Prostate gland (tissue), 2 donors: ENCODE results near the gene BNC2. TPM values are rescaled to one million over a fixed set of nuclear protein-coding genes. Genes with fewer than 3 reads are reported as not detected.
"Not testable (repeated sequence)": the region's sequence is repeated elsewhere in the genome, so short reads cannot be mapped to it uniquely, and the experiment has no call there.

Source experiments
- DNase-seq: peaks from one replicate; pipeline ENCODE4 v3.0.0-alpha.2; 2019; ENCODE audit warnings: low spot score
- H3K27ac ChIP-seq, 2 donors: fragments of 200-600 bp; sonication (generic); 2 replicates each; pipeline ENCODE4 v1.5.1; 2017 to 2019
- H3K27me3 ChIP-seq: fragments of 200-600 bp; sonication (generic); replicated peaks from 2 replicates; pipeline ENCODE4 v1.5.1; 2019; ENCODE audit not compliant: insufficient read depth
- H3K36me3 ChIP-seq, 2 donors: fragments of 200-600 bp; sonication (generic); 1 replicate in 1 of 2; 2 replicates in 1 of 2; pipeline versions ENCODE4 v1.5.1 to v1.8.1; 2017 to 2019
- H3K4me1 ChIP-seq: fragments of 200-600 bp; sonication (generic); replicated peaks from 2 replicates; pipeline ENCODE4 v1.5.1; 2019
- H3K4me3 ChIP-seq, 2 donors: fragments of 200-600 bp; sonication (generic); 2 replicates each; pipeline ENCODE4 v1.5.1; 2017 to 2019
- H3K9me3 ChIP-seq: fragments of 200-600 bp; sonication (generic); 2 replicates; pipeline ENCODE4 v1.5.1; 2017
- CTCF ChIP-seq, 4 experiments: fragments of 200-600 bp in 2 of 4; fragments of 450-650 bp in 2 of 4; sonication (generic) in 2 of 4; IDR thresholded peaks; 1 replicate in 3 of 4; 2 replicates in 1 of 4; pipeline ENCODE4 v1.5.1; 2016 to 2019; ENCODE audit warnings: antibody characterized with exemption in 4 of 4, mild to moderate bottlenecking in 2 of 4, moderate library complexity in 2 of 4
- POLR2A ChIP-seq: fragments of 450-650 bp; IDR thresholded peaks from one replicate; pipeline ENCODE4 v1.6.1; 2016; ENCODE audit warnings: antibody characterized with exemption, mild to moderate bottlenecking
- POLR2AphosphoS5 ChIP-seq: sonication (generic); formaldehyde crosslinking; IDR thresholded peaks from one replicate; pipeline ENCODE4 v1.6.1; 2017; ENCODE audit warnings: antibody characterized with exemption
- WGBS: methylation state at CpG from one replicate; pipeline ENCODE4 v1.1.5; 2018; 5-methylcytosine and 5-hydroxymethylcytosine counted together
- intact Hi-C: fragments of 100-400 bp; cut with DNase I; formaldehyde crosslinking; loops from one replicate; pipeline ENCODE4 v1.14.2; 2022
- total RNA-seq, 2 donors: library from RNA; depleted of rRNA; stranded (reverse); fragments of >200 nt; gene quantifications; one replicate each; pipeline ENCODE4 v1.1.0, GENCODE V29; 2016

BNC2 gene
- total RNA-seq, 2 donors from 2014 or later, result 4.9 to 37.2 TPM

GRCh38 chr9:16885931-16886330 is 15.5 kb upstream of the BNC2 start:
- no peaks in the 10 kb centered on the region for H3K4me1 ChIP-seq
- no peak for DNase-seq
- no peak overlapping the region for H3K4me3 ChIP-seq
- intact Hi-C loops, result no loop called here
- no peak overlapping the region for H3K27ac ChIP-seq
- 91% methylated on average over 4 of the region's 4 CpGs for WGBS
- H3K9me3 ChIP-seq, result no peaks in the 10 kb centered on the region
- H3K27me3 ChIP-seq, result no peaks in the 10 kb centered on the region
- TF ChIP-seq POLR2AphosphoS5, result no peak
- no peak for TF ChIP-seq POLR2A
- no peak for TF ChIP-seq CTCF (IDR thresholded peaks at IDR 0.05)
- H3K36me3 ChIP-seq, result no peaks in the 10 kb centered on the region

GRCh38 chr9:16884952-16885513 is 14.6 kb upstream of the BNC2 start:
- intact Hi-C loops, result no loop called here
- Histone ChIP-seq H3K4me1 (no peaks in the 10 kb centered on the region), H3K36me3 (no peaks in the 10 kb centered on the region), H3K27me3 (no peaks in the 10 kb centered on the region), H3K9me3 (no peaks in the 10 kb centered on the region), H3K4me3 (no peak overlapping the region), H3K27ac (no peak overlapping the region)
- no peak for TF ChIP-seq CTCF (IDR thresholded peaks at IDR 0.05)
- no peak for TF ChIP-seq POLR2AphosphoS5
- TF ChIP-seq POLR2A, result no peak
- no peak for DNase-seq
- 49% methylated on average over 5 of the region's 5 CpGs for WGBS

- H3K27ac ChIP-seq, result no peak overlapping the region
- no peaks in the 10 kb centered on the region for H3K27me3 ChIP-seq
- WGBS, result 44% methylated on average over 3 of the region's 3 CpGs
Measured at GRCh38 chr9:16884373-16884772, 13.9 kb upstream of the BNC2 start.

GRCh38 chr9:16883586-16883985 is 13.1 kb upstream of the BNC2 start:
- Histone ChIP-seq H3K9me3 (no peaks in the 10 kb centered on the region), H3K4me1 (no peaks in the 10 kb centered on the region), H3K27me3 (no peaks in the 10 kb centered on the region), H3K36me3 (no peaks in the 10 kb centered on the region), H3K4me3 (no peak overlapping the region), H3K27ac (no peak overlapping the region)
- intact Hi-C loops, result no loop called here
- TF ChIP-seq POLR2A (no peak), CTCF (IDR thresholded peaks at IDR 0.05) (no peak), POLR2AphosphoS5 (no peak)
- WGBS, result 86% methylated on average over 6 of the region's 6 CpGs
- no peak for DNase-seq

More at GRCh38 chr9:16884373-16884772, 13.9 kb upstream of the BNC2 start:
- no peak for DNase-seq
- H3K4me3 ChIP-seq, result no peak overlapping the region
- H3K9me3 ChIP-seq, result no peaks in the 10 kb centered on the region
- no peaks in the 10 kb centered on the region for H3K36me3 ChIP-seq
- intact Hi-C loops, result no loop called here
- TF ChIP-seq CTCF (IDR thresholded peaks at IDR 0.05) (no peak), POLR2AphosphoS5 (no peak), POLR2A (no peak)
- no peaks in the 10 kb centered on the region for H3K4me1 ChIP-seq

- H3K4me3 ChIP-seq, result not testable (repeated sequence)
Measured at GRCh38 chr9:16882440-16882839, 12.0 kb upstream of the BNC2 start.

More at GRCh38 chr9:16882440-16882839, 12.0 kb upstream of the BNC2 start:
- H3K36me3 ChIP-seq, intact Hi-C loops, H3K4me1 ChIP-seq, H3K9me3 ChIP-seq, H3K27me3 ChIP-seq, H3K27ac ChIP-seq, DNase-seq: not testable (repeated sequence)
- WGBS, result 91% methylated on average over 6 of the region's 6 CpGs
